Dermis blood vessel endothelial cell (primary cell): ENCODE measurements around the gene SDF4. TPM values are rescaled to one million over a fixed set of nuclear protein-coding genes. Genes with fewer than 3 reads are reported as not detected.
"Not testable (repeated sequence)": the region's sequence is repeated elsewhere in the genome, so short reads cannot be mapped to it uniquely, and the experiment has no call there.

Experiments
- DNase-seq: peaks from one replicate; pipeline ENCODE4 v3.0.0; 2010
- total RNA-seq: library from RNA; depleted of rRNA; stranded (reverse); fragments of >200 nt; gene quantifications from 2 replicates; pipeline ENCODE4 v1.2.3, GENCODE V29; 2014

SDF4 gene
- total RNA-seq, 1 donor from 2014 or later: 122 TPM

DNA sequence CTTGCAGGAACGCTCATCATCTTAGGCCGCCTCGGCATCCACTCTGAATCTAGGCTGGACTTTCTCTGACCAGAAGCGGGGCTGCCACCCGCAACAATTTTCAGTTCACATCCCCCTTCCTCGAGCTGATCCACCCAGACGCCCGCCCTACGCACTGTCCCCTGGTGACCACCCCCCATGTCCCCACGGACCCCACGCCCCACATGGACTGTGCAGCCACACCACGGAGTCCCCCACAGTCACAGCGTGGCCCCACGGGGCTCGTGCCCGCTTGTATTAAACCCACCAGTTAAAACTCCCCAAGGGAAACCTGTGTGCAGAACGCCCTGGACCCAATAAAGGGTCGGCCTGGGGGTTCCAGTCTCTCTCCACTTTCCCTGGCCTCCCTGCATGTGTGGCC, 27.7 kb upstream of the SDF4 start:
- no peak for DNase-seq

DNA sequence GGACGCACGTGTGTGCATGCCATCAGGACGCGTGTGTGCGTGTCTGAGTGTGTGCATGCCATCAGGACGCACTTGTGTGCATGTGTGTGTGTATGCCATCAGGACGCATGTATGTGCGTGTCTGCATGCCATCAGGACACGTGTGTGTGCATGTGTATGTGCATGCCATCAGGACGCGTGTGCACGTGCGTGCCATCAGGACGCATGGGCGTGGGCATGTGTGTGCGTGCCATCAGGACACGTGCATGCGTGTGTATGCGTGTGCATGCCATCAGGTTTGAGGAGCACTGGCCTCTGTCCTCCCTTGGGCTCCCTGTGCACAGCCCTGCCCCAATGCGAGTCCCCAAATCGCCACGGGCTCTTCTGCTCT, 27.3 kb upstream of the SDF4 start:
- DNase-seq: no peak

DNA sequence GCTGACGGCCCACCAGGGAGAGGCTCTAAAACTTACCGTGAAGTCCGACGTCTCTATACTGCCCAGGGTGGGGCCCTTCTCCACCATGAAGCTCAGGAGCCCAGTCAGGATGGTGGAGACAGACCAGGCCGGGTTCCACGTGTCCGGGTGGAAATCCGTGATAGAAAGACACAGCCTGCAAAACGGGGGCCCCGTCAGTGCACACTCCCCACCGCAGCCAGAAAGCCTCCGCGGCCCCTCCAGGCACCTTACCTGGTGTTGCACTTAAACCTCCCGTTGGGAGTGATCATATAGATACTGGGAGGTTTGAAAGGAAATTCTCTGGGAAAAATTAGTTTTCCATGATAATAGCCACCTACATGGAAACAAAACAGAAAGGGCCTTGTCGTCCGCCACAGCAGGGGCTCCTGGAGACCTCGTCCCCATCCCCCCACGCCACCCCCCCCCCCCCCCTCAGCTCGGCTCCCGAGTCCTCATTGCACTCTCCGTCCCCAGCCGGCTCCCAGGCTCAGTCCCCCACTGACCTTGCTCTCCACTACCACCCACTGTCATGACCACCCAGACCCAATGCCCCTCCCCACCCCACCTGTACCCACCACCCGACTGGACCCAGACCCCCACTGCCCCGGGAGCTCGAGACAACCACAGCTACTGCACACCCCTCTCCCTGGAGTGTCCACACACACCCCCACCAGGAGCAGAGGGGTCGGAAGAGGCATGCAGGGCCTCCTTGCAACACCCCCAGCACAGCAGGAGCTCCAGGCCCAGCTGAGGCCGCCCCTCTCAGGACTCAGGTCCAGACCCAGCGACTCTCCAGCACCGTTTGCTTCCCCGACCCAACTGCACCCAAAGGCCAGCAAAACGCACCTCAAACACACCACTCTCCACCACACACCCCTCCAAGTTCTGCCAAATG, 25.4 kb upstream of the SDF4 start:
- no peak for DNase-seq

DNA sequence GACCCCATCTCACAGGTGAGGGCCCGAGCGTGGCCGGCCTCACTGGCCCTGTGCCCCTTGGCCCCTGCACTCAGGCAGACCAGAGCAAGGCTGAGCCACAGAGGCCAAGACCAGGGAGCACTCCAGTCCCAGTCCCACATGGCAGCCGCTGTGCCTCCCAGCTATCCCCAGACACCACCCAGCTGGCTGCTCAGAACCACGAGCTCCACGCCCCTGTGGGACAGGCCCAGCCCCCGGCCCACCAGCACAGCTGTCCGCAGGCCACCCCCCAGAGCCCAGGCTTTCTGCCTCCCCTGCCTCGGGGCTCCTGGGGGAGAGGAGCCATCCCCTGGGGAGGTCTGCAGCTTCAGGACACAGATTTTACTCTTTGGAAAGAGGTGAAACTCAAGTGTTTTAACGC, 23.8 kb upstream of the SDF4 start:
- no peak for DNase-seq

DNA sequence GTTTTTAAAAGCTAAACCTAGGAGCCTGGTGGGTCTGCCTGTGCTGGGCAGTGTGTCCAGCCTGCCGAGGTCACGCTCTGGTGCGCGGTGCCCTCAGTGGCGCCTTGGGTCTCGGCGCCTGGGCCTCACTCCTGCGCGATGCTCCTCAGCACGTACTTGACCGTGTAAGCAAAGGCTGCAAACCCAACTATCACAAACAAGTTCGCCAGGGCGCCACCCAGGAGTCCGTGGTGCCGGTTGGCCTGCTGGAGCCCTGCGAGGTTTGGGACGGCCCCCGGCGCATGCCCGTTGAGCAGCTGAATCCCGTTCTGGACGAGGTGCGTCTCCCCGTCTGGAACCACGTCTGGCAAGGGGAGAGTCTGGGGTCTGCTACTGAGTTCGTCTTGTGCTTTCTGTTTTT, 23.3 kb upstream of the SDF4 start:
- DNase-seq: no peak

DNA sequence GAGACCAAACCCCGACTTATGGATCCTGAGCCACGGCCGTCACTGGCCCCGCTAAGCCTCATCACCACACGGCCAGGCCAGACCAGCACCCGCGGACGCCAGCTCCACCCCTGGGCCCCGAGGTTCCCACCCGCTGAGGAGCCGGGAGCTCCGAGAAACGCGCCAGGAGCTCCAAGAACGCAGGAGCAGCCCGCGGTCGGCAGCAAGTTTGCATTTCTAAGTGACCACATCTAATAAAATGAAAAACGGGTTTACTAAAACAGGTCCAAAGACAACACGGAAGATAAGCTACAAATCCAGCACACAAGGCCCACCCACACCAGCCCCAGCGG, 22.8 kb upstream of the SDF4 start:
- no peak for DNase-seq

DNA sequence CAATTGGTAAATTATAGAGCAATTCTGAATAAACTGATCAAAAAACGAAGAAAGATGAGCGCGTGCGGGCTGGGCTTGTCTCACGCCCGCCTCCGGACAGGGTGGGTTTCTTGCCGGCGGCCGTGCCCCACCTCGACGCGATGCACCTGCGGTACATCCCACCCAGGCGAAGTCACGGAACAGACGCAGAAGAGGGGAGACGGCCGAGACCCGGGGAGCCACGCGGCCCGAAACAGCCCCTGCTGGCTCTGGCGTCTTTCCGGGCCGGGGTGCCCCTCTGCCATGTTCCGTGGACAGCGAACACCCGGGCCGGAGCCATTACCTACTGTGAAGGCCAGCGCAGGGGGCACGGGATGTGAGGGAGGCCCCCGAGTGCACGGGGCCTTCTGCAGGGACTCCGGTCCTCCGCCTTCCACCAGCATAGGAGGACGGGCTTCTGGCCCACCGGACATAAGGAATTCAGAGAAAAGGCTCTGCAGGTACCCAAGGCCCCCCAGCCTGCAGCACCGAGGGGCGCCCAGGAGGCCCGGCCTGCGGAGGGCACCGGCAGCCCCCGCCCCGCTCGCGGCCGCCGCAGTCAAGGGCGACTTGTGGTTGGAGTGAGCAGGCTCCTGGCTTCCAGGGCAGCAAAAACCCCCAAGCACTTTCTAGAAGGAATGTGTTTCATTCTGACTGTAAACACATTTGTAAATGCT, 22.3 kb upstream of the SDF4 start:
- no peak for DNase-seq

DNA sequence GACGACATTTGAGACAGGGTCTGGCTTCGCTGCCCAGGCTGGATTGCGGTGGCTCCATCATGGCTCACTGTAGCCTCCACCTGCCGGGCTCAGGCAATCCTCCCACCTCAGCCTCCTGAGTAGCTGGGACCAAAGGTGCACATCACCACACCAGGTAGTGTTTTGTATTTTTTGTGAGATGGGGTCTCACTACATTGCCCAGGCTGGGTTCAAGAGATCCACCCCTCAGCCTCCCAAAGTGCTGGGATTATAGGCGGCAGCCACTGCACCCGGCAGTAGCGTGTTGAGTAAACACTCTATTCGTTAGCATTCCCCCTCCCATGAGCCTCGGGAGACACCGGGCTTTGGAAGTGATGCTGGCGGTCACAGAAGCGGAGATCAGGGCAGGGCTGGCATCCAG, 21.5 kb upstream of the SDF4 start:
- no peak for DNase-seq

DNA sequence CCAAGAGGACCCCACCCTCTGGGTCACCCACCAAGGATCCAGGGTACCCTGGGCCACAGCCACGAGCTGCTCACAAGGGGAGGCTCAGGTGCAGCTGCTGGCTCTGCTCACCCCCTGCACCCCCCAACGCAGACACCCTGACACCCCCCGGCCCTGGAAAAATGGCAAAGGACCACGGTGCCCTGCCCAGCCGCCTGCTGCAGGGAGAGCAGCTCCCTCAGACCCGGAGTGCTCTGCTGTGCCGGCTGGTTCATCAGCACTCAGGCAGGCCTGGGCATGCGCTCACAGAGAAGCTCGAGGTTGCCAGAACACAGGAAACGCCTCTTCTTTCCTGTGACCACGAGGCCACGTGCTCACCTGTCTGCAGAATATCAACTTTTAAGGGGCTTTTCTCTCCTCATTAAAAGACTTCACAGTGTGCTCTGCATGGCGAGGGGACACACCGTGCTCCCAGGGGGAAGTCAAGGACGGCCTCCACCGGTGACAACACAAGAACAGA, 19.0 kb upstream of the SDF4 start:
- peak; percentile 41 for DNase-seq

DNA sequence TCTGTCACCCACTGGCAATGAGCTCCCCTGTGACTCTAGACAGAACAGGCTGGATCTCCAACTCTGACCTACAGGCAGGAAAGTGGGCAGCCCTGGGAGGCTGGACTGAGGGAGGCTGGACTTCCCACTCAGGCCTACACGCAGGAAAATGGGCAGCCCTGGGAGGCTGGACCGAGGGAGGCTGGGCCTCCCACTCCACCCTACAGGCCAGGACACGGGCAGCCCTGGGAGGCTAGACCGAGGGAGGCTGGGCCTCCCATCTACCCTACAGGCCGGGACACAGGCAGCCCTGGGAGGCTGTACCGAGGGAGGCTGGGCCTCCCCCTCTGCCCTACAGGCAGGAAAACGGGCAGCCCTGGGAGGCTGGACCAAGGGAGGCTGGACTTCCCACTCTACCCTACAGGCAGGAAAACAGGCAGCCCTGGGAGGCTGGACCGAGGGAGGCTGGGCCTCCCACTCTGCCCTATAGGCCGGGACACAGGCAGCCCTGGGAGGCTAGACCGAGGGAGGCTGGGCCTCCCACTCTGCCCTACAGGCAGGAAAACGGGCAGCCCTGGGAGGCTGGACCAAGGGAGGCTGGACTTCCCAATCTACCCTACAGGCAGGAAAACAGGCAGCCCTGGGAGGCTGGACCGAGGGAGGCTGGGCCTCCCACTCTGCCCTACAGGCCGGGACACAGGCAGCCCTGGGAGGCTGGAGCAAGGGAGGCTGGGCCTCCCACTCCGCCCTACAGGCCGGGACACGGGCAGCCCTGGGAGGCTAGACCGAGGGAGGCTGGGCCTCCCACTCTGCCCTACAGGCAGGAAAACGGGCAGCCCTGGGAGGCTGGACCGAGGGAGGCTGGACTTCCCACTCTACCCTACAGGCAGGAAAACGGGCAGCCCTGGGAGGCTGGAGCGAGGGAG, 16.5 kb upstream of the SDF4 start:
- DNase-seq: not testable (repeated sequence)

DNA sequence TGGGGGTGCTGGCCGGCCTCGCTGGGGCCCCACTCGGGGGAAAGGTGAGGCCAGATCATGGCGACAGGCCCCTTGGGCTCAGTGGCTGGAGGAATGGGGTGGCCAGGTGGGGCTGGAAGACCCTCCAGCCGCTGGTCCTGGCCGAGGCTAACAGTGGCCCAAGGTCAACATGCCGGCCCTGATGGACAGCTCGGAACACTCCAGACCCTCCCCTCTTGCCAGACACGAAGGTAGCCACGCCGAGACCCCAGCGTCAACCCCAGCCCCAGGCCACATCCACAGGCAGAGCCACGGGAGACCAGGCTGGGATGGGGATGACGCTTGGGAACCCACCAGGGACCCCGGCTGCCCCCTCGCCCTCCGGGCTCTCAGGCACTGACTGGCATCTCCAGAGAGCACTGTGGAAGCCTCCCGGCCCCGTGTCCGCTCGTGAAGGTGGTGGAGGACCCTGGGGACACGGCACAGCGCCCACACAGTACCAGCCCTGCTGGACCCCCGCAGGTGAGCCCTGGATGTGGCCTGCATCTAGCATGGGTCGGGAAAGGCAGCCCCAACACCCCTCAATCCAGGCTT, 15.6 kb upstream of the SDF4 start:
- no peak for DNase-seq

DNA sequence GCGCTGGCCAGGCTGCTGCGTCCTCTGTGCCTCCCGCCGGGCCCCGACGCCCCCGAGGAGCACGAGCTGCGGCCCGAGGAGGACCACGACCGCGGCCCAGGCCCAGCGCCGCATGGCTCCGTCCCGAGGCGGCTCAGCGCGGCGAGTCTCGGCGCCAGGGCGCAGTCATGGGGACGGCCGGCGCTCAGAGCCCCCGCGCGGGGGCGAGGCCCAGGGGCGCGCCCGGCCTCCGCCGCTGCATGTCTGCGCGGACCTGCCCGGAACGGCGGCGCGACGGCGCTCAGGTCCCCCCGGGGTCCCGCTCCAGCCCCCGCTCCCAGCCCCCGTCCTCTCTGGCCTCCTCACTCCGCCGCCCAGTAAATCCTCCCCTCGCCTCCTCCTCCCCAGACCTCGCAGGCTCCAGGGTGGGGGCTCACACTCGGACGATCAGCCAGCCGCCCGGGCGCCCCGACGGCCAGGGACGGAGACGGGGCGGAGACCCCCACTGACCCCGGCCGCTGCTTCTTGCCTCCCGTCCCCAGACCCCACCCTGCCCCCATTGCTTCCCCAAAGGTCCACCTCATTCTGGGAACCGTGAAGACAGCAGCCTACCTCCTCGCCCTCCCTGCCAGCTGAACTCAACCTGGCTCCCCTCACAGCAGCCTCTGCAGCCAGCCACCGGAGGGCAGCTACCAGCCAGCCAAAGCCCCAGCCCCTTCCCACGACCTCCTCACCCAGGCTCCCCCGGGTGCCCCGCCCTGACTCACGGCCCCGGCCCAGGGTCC, 15.0 kb upstream of the SDF4 start, which contains the start of gene C1QTNF12:
Gene C1QTNF12, minus strand, starts transcription at position 146 of the 764 bp plus-strand sequence. Its CDS starts 32 bp downstream, at position 114.
- DNase-seq: no peak

DNA sequence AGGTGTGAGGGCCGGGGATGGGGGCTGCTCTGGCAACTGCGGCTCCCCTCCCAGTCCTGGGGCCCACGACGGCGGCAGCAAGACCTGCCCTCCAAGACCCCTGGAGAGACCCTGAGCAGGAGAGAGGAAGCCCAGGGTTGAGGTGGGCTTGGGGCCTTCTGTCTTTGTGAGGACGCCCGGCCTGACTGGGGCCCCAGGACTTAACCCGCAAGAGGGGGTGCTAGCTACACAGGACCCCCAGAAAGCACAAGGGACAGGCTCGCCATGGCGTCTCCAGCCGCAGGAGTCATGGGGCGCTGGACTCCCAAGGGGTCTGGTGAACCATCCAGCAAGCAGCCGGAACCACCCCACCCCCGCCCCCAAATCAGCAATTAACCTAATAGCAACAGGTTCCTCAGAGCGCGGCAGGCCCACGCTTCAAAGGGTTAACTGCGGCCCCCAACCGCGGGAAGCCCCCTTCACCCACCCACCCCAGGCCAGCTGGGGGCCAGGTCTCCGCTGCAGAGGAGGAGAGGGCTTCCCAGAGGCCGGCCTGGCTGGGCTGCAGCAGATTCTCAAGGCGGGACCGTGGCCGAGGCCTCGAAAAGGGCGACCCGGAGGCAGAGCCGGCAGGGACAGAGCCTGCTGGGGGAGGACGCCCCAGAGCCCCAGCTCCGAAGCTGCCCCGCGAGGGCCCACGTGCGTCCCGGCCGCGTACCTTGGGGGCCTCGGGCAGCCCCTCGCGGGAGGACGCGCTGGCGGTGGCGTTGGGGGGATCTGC, 14.2 kb upstream of the SDF4 start:
- no peak for DNase-seq

DNA sequence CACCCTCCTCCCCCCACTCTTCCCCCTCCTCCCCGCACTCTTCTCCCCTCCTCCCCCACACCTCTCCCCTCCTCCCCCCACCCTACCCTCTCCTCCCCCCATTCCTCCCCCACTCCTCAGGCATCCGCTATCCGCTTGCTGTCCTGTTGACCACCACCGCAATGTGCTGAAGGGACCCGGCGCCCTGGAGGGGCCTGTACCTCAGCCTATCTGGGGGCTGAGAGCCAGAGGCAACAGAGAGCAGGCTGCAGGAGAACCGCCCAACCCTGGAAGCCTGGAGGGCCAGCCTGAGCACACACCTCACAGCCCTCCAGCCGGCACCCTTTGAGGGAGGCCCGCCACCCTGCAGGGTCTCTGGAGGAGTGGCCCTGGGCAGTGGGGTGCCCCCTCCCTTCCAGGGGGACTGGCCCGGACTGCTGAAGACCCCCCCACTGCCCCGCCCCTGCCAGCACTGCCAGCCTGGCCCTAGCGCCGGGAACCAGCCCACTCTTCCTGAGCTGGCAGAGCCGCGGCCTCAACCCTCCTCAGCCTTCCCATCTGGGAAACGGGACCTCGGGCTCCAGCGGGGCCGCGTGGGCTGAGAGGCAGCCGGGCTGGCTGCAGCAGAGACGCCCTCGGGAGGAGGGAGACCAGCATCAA, 13.5 kb upstream of the SDF4 start:
- no peak for DNase-seq

DNA sequence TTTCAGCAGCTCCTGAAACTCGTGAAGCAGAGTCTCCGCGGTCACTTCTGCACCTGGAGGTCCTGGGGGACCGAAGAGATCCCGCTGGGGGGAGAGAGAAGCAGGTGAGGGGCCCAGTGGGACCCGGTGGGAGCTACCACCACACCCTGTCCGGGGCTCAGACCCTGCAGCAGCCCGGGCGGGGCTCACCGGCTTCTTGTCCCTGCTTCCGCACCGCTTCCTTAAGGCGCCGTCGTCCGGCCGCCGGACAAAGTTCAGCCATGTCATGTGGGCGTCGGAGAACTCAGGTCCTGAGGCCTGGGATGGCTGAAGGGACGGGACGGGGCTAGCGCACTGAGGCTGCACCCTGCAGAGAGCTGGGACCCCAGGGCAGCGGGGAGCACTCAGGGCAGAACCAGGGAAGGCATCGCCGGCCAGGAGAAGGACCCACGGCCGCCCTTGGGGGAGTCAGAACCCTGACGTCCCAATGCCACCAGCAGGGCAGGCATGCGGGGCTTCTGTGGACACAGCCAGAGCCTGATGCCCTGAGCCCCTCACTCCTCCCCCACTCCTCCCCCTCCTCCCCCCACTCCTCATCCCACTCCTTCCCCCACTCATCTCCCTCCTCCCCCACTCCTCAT, 12.5 kb upstream of the SDF4 start:
- DNase-seq: no peak

DNA sequence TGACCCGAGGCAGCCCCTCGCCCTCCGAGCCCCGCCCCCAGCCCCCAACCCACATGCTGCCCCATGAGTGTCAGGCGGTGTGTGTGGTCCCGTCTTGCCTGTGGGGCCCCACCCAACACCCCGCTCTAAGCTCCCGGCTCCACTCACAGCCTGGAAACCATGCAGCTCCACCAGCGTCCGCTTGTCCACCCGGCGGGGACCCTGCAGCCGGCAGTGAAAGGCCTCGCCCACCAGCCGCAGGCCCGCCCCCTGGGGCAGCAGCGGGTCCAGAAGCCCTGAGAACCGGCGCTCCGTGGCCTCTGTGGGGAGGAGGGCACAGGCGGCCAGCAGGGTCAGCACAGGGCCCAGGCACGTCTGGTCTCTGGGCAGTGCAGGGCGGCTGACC, 12.0 kb upstream of the SDF4 start:
- no peak for DNase-seq

DNA sequence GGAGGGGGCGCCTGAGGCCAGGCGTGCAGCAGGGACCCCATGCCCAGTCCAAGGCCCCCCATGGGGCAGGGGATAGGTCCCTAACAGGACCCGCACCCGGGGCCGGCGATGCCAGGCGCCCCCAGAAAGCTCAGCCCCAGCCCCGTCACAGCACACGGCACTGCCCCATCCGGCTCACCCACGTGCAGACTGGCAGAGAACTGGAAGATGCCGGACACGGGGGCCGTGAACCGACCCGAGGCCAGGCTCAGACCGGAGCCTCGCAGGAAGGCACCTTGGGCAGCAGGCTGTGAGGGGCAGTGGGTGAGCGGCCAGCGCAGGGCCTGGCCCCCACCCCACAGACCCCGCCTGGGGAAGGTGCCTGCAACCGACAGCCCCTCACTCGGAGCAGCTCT, 11.5 kb upstream of the SDF4 start:
- no peak for DNase-seq

DNA sequence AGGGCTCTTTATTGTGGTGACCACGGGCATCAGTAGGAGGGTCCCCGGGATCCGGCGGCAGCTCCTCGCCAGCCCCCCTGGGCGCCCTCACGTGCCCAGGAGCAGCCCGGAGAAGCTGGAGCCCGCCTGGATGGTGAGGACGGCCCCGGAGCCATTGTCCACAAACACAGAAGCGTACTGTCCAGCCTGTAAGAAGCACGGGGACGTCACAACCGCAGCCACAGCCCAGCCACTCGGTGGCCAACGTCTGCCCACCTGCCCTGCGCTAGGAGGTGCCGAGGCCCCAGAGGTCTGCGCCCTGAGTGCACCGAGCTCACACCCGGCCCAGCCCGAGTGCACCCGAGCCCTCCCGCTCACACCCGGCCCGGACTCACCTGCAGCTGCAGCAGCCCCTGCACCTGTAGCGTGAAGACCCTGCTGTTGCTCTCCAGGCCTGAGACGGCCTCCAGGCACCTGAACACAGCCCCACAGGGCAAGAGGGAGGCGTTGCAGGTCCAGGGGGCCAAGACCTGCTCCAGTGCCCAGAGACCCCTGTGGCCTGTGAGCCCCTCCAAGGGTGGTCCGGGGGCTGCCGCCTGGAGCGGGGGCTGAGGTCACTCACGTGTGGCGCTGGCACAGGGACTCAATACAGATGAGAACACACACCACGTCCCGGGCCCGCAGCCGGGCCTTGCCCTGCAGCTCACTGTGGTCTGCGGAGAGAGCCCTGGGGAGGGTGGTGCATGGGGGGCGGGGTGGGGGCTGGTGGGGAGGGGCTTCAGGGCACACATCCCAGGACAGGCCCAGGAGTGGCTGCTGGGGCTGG, 10.9 kb upstream of the SDF4 start:
- DNase-seq: no peak

DNA sequence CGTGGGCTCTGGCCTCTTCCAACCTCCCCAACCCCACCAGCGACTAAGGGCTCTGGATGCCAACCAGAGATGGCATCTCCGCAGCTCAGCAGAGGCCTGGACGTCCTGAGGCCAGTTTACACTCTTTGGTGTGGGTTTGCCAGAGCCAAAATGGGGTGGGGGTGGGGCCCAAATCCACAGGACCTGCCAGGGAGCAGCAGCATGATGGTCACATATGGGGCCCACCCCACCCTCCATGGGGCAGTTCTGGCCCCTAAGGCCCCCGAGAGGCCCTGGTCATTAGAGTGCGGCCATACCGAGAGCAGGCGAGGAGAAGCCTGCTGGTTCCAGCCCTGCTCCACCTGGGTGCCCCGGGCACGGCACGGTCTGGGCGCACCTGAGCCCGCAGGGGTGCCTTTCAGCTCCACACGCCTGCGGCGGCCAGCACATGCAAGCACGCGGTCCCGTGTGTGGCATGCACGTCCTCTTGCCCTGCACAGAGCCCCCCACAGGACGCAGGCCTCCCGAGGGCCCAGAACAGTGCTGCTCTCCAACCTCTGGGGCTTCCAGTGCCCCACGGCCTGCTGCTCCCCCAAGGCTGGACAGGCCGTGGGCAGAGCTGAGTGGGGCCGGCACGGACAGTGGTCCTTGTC, 9.9 kb upstream of the SDF4 start:
- no peak for DNase-seq
